ENCODE results near the gene LPAR3.

DNA sequence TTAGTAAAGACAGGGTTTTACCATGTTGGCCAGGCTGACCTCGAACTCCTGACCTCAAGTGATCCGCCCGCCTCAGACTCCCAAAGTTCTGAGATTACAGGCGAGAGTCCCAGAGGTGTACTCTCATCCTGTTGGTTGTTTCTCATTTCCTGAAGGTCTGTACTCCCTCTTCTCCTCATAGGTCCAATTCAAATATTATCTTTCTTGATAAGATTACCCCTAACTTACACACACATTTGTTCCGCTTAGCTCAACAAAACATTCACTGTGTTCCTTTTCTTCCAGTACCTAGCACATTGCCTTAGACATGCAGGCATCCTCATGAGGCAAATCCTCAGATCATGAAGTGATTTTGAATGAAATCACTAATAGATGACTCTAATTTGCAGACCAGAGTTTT, 130.3 kb downstream of the LPAR3 start:
- TF ChIP-seq, protein P1, sequence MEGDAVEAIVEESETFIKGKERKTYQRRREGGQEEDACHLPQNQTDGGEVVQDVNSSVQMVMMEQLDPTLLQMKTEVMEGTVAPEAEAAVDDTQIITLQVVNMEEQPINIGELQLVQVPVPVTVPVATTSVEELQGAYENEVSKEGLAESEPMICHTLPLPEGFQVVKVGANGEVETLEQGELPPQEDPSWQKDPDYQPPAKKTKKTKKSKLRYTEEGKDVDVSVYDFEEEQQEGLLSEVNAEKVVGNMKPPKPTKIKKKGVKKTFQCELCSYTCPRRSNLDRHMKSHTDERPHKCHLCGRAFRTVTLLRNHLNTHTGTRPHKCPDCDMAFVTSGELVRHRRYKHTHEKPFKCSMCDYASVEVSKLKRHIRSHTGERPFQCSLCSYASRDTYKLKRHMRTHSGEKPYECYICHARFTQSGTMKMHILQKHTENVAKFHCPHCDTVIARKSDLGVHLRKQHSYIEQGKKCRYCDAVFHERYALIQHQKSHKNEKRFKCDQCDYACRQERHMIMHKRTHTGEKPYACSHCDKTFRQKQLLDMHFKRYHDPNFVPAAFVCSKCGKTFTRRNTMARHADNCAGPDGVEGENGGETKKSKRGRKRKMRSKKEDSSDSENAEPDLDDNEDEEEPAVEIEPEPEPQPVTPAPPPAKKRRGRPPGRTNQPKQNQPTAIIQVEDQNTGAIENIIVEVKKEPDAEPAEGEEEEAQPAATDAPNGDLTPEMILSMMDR (IDR thresholded peaks at IDR 0.05) = no peak
- TF ChIP-seq POLR2AphosphoS5 (IDR thresholded peaks at IDR 0.05) (no peak), POLR2A (IDR thresholded peaks at IDR 0.05) (no peak), EP300 (IDR thresholded peaks at IDR 0.05; ENCODE audit: low read depth) (no peak)

Data from transverse colon (tissue), 4 donors.